HFFc6 (cell line): ENCODE data around the gene ASTN2. TPM values are rescaled to one million over a fixed set of nuclear protein-coding genes. Genes with fewer than 3 reads are reported as not detected.

Source experiments
- DNase-seq: peaks from one replicate; pipeline ENCODE4 v3.0.0-alpha.2; 2018
- H3K27ac Mint-ChIP-seq: 2 replicates; pipeline ENCODE4 v1.8.0; 2020; ENCODE audit warnings: mild to moderate bottlenecking, mixed read lengths
- H3K27me3 Mint-ChIP-seq: 2 replicates; pipeline ENCODE4 v1.8.0; 2021; ENCODE audit warnings: mild to moderate bottlenecking, moderate library complexity, mixed read lengths; ENCODE audit not compliant: insufficient read depth
- H3K36me3 Mint-ChIP-seq: 2 replicates; pipeline ENCODE4 v1.8.0; 2021; ENCODE audit warnings: low read depth, mixed read lengths
- H3K4me1 Mint-ChIP-seq: 2 replicates; pipeline ENCODE4 v1.8.0; 2020; ENCODE audit warnings: low read depth, mixed read lengths
- H3K4me3 Mint-ChIP-seq: 2 replicates; pipeline ENCODE4 v1.8.0; 2020; ENCODE audit warnings: mild to moderate bottlenecking, moderate library complexity, mixed read lengths
- H3K9me3 Mint-ChIP-seq: 2 replicates; pipeline ENCODE4 v1.8.0; 2020; ENCODE audit warnings: mild to moderate bottlenecking, mixed read lengths
- total RNA-seq, 6 experiments: library from RNA; stranded (reverse); fragmentation: NEBNext Ultra II Directional; extraction: Animal tissue kit (Norgen Biotek cat#: 25700); gene quantifications; 2 replicates in 1 of 6; 3 replicates in 5 of 6; pipeline ENCODE4 v1.2.3, GENCODE V29; 2021
- TF ChIP-seq, protein P1 (sequence below): fragments of 200-600 bp; sonication (generic); IDR thresholded peaks from 2 replicates; pipeline ENCODE4 v1.5.0; 2021; ENCODE audit warnings: antibody characterized with exemption, mild to moderate bottlenecking

The ASTN2 gene
- total RNA-seq, 6 experiments from 2014 or later = 7.3 to 9.7 (median 8.3) TPM

DNA sequence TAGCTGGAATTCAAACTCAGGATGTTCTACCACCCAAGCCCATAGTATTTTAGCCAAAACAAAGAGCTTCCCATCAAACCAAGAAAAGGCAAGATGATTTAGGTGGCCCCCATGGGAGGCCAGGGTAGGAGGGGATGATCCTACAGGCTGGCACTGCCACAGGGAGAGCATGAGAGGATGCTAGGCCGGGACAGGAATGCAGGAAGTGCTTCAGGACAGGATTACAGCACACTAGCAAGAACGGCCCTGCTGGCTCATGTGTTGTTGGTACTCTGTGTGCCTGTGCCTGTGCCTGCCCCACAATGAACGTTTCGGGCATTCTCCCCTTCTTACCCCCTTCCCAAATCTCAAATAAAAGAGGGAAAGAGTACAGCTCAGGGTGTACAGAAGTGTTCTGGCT is 838.5 kb downstream of the ASTN2 start:
- no peaks in the 10 kb centered on the region; the same call in 1 of the 2 replicates for H3K27me3 Mint-ChIP-seq
- DNase-seq = peak; percentile 5
- H3K36me3 Mint-ChIP-seq = no peaks in the 10 kb centered on the region
- no peak overlapping the region for H3K27ac Mint-ChIP-seq
- no peak overlapping the region for H3K4me3 Mint-ChIP-seq
- no peaks in the 10 kb centered on the region for H3K9me3 Mint-ChIP-seq
- H3K4me1 Mint-ChIP-seq = peaks cover 7% of the 10 kb centered on the region
- TF ChIP-seq, protein P1, sequence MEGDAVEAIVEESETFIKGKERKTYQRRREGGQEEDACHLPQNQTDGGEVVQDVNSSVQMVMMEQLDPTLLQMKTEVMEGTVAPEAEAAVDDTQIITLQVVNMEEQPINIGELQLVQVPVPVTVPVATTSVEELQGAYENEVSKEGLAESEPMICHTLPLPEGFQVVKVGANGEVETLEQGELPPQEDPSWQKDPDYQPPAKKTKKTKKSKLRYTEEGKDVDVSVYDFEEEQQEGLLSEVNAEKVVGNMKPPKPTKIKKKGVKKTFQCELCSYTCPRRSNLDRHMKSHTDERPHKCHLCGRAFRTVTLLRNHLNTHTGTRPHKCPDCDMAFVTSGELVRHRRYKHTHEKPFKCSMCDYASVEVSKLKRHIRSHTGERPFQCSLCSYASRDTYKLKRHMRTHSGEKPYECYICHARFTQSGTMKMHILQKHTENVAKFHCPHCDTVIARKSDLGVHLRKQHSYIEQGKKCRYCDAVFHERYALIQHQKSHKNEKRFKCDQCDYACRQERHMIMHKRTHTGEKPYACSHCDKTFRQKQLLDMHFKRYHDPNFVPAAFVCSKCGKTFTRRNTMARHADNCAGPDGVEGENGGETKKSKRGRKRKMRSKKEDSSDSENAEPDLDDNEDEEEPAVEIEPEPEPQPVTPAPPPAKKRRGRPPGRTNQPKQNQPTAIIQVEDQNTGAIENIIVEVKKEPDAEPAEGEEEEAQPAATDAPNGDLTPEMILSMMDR = no peak

DNA sequence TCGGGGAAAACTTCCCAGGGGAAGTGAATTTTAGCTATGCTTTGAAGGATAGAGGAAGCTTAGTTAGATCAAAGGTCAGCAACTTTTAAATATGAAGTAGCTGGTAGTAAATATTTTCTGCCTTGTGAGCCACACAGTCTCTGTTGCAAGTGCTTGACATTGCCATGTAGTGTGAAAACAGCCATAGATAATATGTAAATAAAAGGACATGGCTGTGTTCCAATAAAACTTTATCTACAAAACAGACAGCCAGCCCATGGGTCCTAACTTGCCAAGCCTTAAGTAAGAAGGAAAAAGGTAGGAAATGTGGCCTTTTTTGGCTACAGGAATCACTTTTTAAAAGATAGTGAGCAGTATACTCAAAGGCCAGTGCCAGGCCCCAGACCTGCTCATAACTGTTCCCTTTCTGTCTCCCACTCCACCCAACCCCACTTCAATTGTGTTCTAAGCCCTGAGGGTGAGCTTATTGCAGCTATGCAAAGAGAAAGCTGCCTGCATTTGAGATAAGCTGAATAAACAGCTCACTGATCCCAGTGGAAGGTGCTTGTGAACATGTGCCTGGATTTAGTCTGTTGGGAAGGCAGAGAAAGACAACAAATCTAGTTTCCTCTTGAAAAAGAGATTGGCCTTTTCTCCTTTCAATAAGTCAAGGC is 840.7 kb downstream of the ASTN2 start:
- TF ChIP-seq, protein P1 = no peak
- no peak overlapping the region for H3K4me3 Mint-ChIP-seq
- peaks cover 7% of the 10 kb centered on the region for H3K4me1 Mint-ChIP-seq
- H3K27ac Mint-ChIP-seq = no peak overlapping the region
- H3K27me3 Mint-ChIP-seq = no peaks in the 10 kb centered on the region
- H3K36me3 Mint-ChIP-seq = no peaks in the 10 kb centered on the region
- no peak for DNase-seq
- H3K9me3 Mint-ChIP-seq = no peaks in the 10 kb centered on the region

DNA sequence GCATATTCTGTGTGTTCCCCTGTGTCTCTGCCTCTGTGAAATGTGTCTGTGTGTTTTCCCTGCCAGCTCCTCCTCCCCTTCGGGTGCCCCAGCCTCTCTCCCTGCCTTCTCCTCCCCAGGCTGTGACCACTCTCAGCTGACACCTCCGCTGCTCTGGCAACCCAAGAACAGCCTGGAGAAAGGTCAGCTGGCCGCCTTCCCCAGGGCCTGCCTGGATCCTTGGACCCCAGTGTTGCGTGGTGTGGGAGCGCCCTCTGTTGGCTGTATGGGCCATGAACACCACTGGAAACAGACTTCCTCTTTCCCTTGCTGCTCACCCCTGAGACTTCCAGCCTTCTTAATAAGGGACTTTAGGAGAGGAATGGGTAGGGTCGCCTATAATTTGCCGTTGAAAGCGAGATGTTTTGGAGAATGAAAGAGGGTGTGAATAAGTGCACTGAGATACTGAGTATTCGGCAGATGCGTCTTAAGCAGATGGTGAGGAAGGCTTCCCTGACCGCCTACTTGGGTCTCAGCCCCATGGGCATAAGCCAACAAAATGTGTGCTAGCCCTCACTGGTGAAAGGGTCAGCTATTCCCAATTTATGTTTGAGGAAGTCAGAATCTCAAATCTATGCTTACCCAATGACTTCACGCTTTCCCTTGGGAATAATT is 842.6 kb downstream of the ASTN2 start:
- Mint-ChIP-seq H3K4me1 (peaks cover 9% of the 10 kb centered on the region), H3K27me3 (no peaks in the 10 kb centered on the region), H3K27ac (no peak overlapping the region), H3K9me3 (no peaks in the 10 kb centered on the region), H3K4me3 (no peak overlapping the region), H3K36me3 (no peaks in the 10 kb centered on the region)
- TF ChIP-seq, protein P1 = peak; percentile 97
- DNase-seq = peak; percentile 65

DNA sequence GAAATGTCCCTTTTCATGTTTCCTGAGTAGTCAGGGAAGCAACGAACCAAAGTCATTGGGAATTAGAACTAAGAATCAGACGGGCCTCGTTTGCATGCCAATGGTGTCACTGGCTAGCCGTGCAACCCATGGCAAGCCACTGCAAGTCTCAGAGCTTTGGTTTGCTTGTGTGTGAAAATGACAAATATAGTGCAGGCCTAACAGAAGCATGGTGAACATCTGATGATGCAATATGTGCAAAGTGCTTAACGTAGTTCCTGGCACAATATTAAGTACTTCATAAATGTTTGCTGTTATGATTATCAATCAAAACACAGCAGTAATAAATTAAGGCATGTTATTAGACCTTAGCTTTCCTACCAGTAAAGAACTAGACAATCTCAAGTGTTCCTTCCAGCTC is 845.7 kb downstream of the ASTN2 start:
- no peaks in the 10 kb centered on the region for H3K27me3 Mint-ChIP-seq
- no peaks in the 10 kb centered on the region for H3K9me3 Mint-ChIP-seq
- no peak for DNase-seq
- H3K36me3 Mint-ChIP-seq = no peaks in the 10 kb centered on the region
- H3K4me1 Mint-ChIP-seq = peaks cover 19% of the 10 kb centered on the region
- H3K27ac Mint-ChIP-seq = no peak overlapping the region
- no peak overlapping the region for H3K4me3 Mint-ChIP-seq
- TF ChIP-seq, protein P1 = no peak

DNA sequence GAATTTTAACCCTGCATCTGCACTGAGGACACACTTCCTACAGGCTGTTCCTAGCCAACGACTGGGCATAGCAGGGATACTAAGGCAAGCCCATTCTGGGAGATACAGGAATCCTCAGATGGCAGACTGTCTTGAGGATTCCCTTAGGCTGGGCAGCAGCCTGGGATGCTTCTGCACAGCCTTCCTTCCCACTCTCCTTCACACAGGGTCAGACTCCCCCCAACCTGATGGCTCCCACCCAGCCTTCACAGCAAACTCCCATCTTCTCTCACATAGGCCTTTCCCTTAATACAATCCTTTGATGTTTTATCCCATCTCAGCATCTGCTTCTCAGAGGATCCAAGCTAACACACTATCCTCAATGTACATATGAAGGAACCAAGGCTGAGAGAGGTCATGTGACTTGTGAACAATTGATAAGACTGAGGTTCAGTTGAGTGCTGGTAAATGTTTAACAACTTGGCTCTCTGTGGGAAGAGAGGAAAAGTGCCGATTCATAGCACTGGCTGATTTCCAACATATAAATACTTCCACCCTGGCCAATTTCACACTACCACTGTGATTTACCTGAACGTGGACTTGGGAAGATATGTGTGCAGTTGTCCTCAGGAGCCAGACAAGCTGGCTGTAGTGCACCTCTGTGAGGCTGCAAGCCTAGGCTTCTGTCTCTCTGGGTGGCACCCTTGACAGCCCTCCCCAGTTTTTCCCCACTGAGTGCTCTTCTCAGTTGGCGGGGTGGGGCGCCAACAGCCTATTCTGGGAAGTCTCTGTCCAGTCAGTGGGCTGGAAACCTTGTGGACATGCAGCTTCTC is 848.0 kb downstream of the ASTN2 start:
- DNase-seq = no peak

More for the DNA sequence above, 848.0 kb downstream of the ASTN2 start:
- TF ChIP-seq, protein P1 = no peak
- Mint-ChIP-seq H3K27ac (peak overlapping the region; percentile 44; the same call in 1 of the 2 replicates), H3K9me3 (no peaks in the 10 kb centered on the region), H3K27me3 (no peaks in the 10 kb centered on the region), H3K36me3 (no peaks in the 10 kb centered on the region), H3K4me1 (peaks cover 19% of the 10 kb centered on the region), H3K4me3 (no peak overlapping the region)
